Neural crest cell (in vitro differentiated cells): ENCODE data around the gene CCL13. TPM values are rescaled to one million over a fixed set of nuclear protein-coding genes. Genes with fewer than 3 reads are reported as not detected.

Experiments used
- DNase-seq: peaks from one replicate; pipeline ENCODE4 v3.0.0; 2021; ENCODE audit warnings: low read depth, mixed read lengths, low spot score
- H3K27ac Mint-ChIP-seq: one replicate; pipeline ENCODE4 v1.8.0; 2021; ENCODE audit warnings: mild to moderate bottlenecking, mixed read lengths; ENCODE audit not compliant: unreplicated experiment
- H3K27me3 Mint-ChIP-seq: 2 replicates; pipeline ENCODE4 v1.8.0; 2021; ENCODE audit warnings: low read depth, mild to moderate bottlenecking, mixed read lengths
- H3K36me3 Mint-ChIP-seq: 2 replicates; pipeline ENCODE4 v1.8.0; 2021; ENCODE audit warnings: low read depth, mild to moderate bottlenecking, mixed read lengths
- H3K4me1 Mint-ChIP-seq: 2 replicates; pipeline ENCODE4 v1.8.0; 2021; ENCODE audit warnings: mixed read lengths
- H3K4me3 Mint-ChIP-seq: one replicate; pipeline ENCODE4 v1.8.0; 2021; ENCODE audit warnings: mild to moderate bottlenecking, mixed read lengths
- H3K9me3 Mint-ChIP-seq: 2 replicates; pipeline ENCODE4 v1.8.0; 2021; ENCODE audit warnings: mixed read lengths
- CTCF ChIP-seq: fragments of 200-600 bp; sonication (generic); conservative IDR thresholded peaks from 2 replicates; pipeline ENCODE4 v1.5.0; 2021; ENCODE audit warnings: antibody characterized with exemption, mild to moderate bottlenecking
- total RNA-seq: library from RNA; stranded (reverse); gene quantifications from 2 replicates; pipeline ENCODE4 v1.2.1, GENCODE V29; 2021

Gene CCL13
- total RNA-seq, 1 donor from 2014 or later = not detected

GRCh38 chr17:34389126-34389750 is 33.0 kb downstream of the CCL13 start:
- peaks cover 28% of the 10 kb centered on the region for H3K27me3 Mint-ChIP-seq
- H3K27ac Mint-ChIP-seq = peak overlapping the region; percentile 52
- no peak overlapping the region for H3K4me3 Mint-ChIP-seq
- H3K9me3 Mint-ChIP-seq = no peaks in the 10 kb centered on the region
- DNase-seq = no peak
- no peaks in the 10 kb centered on the region for H3K36me3 Mint-ChIP-seq
- no peaks in the 10 kb centered on the region for H3K4me1 Mint-ChIP-seq
- no peak for TF ChIP-seq CTCF

DNA sequence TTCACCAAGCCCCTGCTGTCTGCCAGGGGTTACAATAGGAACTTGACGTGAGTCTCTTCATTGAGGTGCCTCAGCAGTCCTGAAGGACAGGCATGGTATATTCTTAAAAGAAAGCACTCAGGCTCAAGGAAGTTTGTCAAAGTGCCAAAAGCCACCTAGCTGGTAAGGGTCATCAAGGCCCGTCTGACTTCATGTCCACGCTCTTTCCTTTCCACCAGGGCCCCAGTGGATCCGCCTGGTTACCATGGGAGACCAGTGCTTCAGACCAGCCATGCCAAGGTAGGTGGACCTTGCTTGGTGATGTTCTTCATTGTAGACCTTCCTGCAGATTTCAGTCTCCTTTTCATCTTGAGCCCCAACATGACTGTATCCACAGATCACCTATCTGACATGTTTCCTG is 34.4 kb downstream of the CCL13 start:
- Mint-ChIP-seq H3K9me3 (no peaks in the 10 kb centered on the region), H3K4me3 (no peak overlapping the region), H3K4me1 (no peaks in the 10 kb centered on the region), H3K36me3 (no peaks in the 10 kb centered on the region), H3K27ac (no peak overlapping the region), H3K27me3 (peaks cover 23% of the 10 kb centered on the region)
- no peak for DNase-seq
- TF ChIP-seq CTCF = no peak

DNA sequence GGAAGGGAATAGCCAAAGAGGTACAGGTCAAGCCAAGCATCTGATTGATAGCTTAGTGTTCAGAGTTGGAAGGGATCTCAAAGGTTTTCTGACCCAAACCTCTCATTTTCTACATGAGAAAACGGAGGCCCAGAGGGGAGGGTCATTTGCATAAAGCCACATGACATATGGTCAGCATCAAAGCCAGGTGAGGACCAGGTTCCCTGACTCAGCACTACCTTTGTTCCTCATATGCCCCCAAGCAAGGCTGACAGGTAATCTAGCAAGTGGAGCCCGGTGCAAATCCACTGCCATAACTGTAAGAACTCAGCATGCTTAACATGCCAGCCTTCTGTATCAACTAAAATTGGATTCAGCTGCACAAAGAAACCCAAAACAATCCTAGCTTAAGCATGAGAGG is 35.0 kb downstream of the CCL13 start:
- H3K36me3 Mint-ChIP-seq = no peaks in the 10 kb centered on the region
- H3K4me1 Mint-ChIP-seq = no peaks in the 10 kb centered on the region
- H3K27ac Mint-ChIP-seq = no peak overlapping the region
- H3K27me3 Mint-ChIP-seq = peaks cover 19% of the 10 kb centered on the region
- no peak for TF ChIP-seq CTCF
- no peak for DNase-seq
- no peaks in the 10 kb centered on the region for H3K9me3 Mint-ChIP-seq
- no peak overlapping the region for H3K4me3 Mint-ChIP-seq

GRCh38 chr17:34393401-34393800 is 37.1 kb downstream of the CCL13 start:
- H3K4me1 Mint-ChIP-seq = no peaks in the 10 kb centered on the region
- H3K36me3 Mint-ChIP-seq = no peaks in the 10 kb centered on the region
- no peaks in the 10 kb centered on the region for H3K9me3 Mint-ChIP-seq
- TF ChIP-seq CTCF = no peak
- peaks cover 21% of the 10 kb centered on the region for H3K27me3 Mint-ChIP-seq
- H3K27ac Mint-ChIP-seq = no peak overlapping the region
- H3K4me3 Mint-ChIP-seq = no peak overlapping the region
- no peak for DNase-seq

- Mint-ChIP-seq H3K4me3 (no peak overlapping the region), H3K27me3 (peaks cover 34% of the 10 kb centered on the region), H3K4me1 (no peaks in the 10 kb centered on the region), H3K27ac (no peak overlapping the region), H3K36me3 (no peaks in the 10 kb centered on the region), H3K9me3 (no peaks in the 10 kb centered on the region)
- peak; percentile 28 for TF ChIP-seq CTCF
- no peak for DNase-seq
Measured at GRCh38 chr17:34397265-34397664, 41.0 kb downstream of the CCL13 start.
